Natural killer cell (primary cell): ENCODE results near the gene FAM171A1. TPM values are rescaled to one million over a fixed set of nuclear protein-coding genes. Genes with fewer than 3 reads are reported as not detected.

Experiments used
- ATAC-seq, 3 donors: fragments of 150-1000 bp in 2 of 3; fragments of 200-7000 bp in 1 of 3; cut with Tn5 transposase; 1 replicate in 1 of 3; 2 replicates in 2 of 3; pipeline ENCODE4 v1.10.0; 2021; ENCODE audit warnings: mild to moderate bottlenecking in 2 of 3, moderate library complexity in 2 of 3
- DNase-seq, 2 donors: peaks; one replicate each; pipeline versions ENCODE4 v3.0.0 to v3.0.0-alpha.2; 2013 to 2021; ENCODE audit warnings: mixed read lengths in 1 of 2
- H3K27ac ChIP-seq: one replicate; pipeline ENCODE4 v1.5.1; 2013; ENCODE audit warnings: mild to moderate bottlenecking, low read length
- H3K27me3 ChIP-seq: one replicate; pipeline ENCODE4 v1.6.1; 2013; ENCODE audit warnings: low read length; ENCODE audit not compliant: control insufficient read depth, insufficient read depth
- H3K36me3 ChIP-seq: one replicate; pipeline ENCODE4 v1.6.1; 2013; ENCODE audit warnings: low read length; ENCODE audit not compliant: control insufficient read depth, insufficient read depth
- H3K4me1 ChIP-seq: one replicate; pipeline ENCODE4 v1.6.1; 2013; ENCODE audit warnings: low read length; ENCODE audit not compliant: control insufficient read depth, insufficient read depth
- H3K4me3 ChIP-seq: one replicate; pipeline ENCODE4 v1.5.1; 2013; ENCODE audit warnings: low read length
- H3K9me3 ChIP-seq: one replicate; pipeline ENCODE4 v1.6.1; 2013; ENCODE audit warnings: low read length; ENCODE audit not compliant: control insufficient read depth, insufficient read depth
- H3K27ac Mint-ChIP-seq, 2 donors: one replicate each; pipeline ENCODE4 v1.8.0; 2022; ENCODE audit warnings: mild to moderate bottlenecking in 2 of 2, mixed read lengths in 2 of 2, moderate library complexity in 1 of 2
- H3K27me3 Mint-ChIP-seq, 2 donors: one replicate each; pipeline ENCODE4 v1.8.0; 2022; ENCODE audit warnings: low read depth in 2 of 2, mixed read lengths in 2 of 2
- H3K36me3 Mint-ChIP-seq: one replicate; pipeline ENCODE4 v1.8.0; 2022; ENCODE audit warnings: mixed read lengths
- H3K4me1 Mint-ChIP-seq, 2 donors: one replicate each; pipeline ENCODE4 v1.8.0; 2022; ENCODE audit warnings: mixed read lengths in 2 of 2
- H3K4me3 Mint-ChIP-seq: one replicate; pipeline ENCODE4 v1.8.0; 2022; ENCODE audit warnings: mild to moderate bottlenecking, moderate library complexity, mixed read lengths
- H3K9me3 Mint-ChIP-seq, 2 donors: one replicate each; pipeline ENCODE4 v1.8.0; 2022; ENCODE audit warnings: mixed read lengths in 2 of 2
- CTCF ChIP-seq: fragments of 200-600 bp; IDR thresholded peaks from one replicate; pipeline ENCODE4 v1.8.0; 2022; ENCODE audit warnings: antibody characterized with exemption
- WGBS: methylation state at CpG from one replicate; pipeline ENCODE4 v1.1.7; 2013; ENCODE audit warnings: missing lambda C conversion rate; ENCODE audit not compliant: insufficient coverage; 5-methylcytosine and 5-hydroxymethylcytosine counted together
- intact Hi-C: fragments of 100-400 bp; cut with micrococcal nuclease; formaldehyde crosslinking; loops from one replicate; pipeline ENCODE4 v1.14.2; 2022
- total RNA-seq, 4 donors: library from RNA; stranded (reverse); fragments of 120-200 nt in 1 of 4; gene quantifications; one replicate each; pipeline versions ENCODE4 v1.2.3 to v1.2.4, GENCODE V29; 2013 to 2022

The FAM171A1 gene
- total RNA-seq, 3 donors from 2014 or later (not counting 1 experiment from before 2014, with no cell fraction given), result 0.99 to 2.3 (median 1.6) TPM

GRCh38 chr10:15316145-15316544 is 54.9 kb downstream of the FAM171A1 start:
- no peak for DNase-seq
- Histone ChIP-seq H3K9me3 (no peaks in the 10 kb centered on the region), H3K4me1 (no peaks in the 10 kb centered on the region), H3K36me3 (no peaks in the 10 kb centered on the region), H3K27me3 (no peaks in the 10 kb centered on the region), H3K27ac (no peak overlapping the region), H3K4me3 (no peak overlapping the region)
- H3K27me3 Mint-ChIP-seq, result peaks cover 11 to 19% of the 10 kb centered on the region in 2 donors
- intact Hi-C loops, result no loop called here
- H3K4me1 Mint-ChIP-seq, result peaks cover 4 to 6% of the 10 kb centered on the region in 2 donors
- no peak for ATAC-seq
- TF ChIP-seq CTCF, result no peak
- no peak overlapping the region for H3K4me3 Mint-ChIP-seq
- H3K36me3 Mint-ChIP-seq, result no peaks in the 10 kb centered on the region
- H3K9me3 Mint-ChIP-seq, result no peaks in the 10 kb centered on the region
- no peak overlapping the region for H3K27ac Mint-ChIP-seq
- 95% methylated on average over 9 of the region's 9 CpGs for WGBS

- Mint-ChIP-seq H3K27me3 (peaks cover 11 to 19% of the 10 kb centered on the region in 2 donors), H3K9me3 (no peaks in the 10 kb centered on the region), H3K4me1 (peaks cover 4 to 6% of the 10 kb centered on the region in 2 donors), H3K36me3 (no peaks in the 10 kb centered on the region), H3K27ac (no peak overlapping the region), H3K4me3 (no peak overlapping the region)
- Histone ChIP-seq H3K27me3 (no peaks in the 10 kb centered on the region), H3K9me3 (no peaks in the 10 kb centered on the region), H3K4me3 (no peak overlapping the region), H3K36me3 (no peaks in the 10 kb centered on the region), H3K27ac (no peak overlapping the region), H3K4me1 (no peaks in the 10 kb centered on the region)
- ATAC-seq, result no peak
- intact Hi-C loops, result no loop called here
- 89% methylated on average over 7 of the region's 8 CpGs for WGBS
- DNase-seq, result no peak
- TF ChIP-seq CTCF, result no peak
These were observed 55.8 kb downstream of the FAM171A1 start for GRCh38 chr10:15315286-15315685.

- Mint-ChIP-seq H3K4me1 (peaks cover 4 to 6% of the 10 kb centered on the region in 2 donors), H3K9me3 (no peaks in the 10 kb centered on the region), H3K27me3 (peaks cover 11 to 19% of the 10 kb centered on the region in 2 donors), H3K27ac (no peak overlapping the region), H3K4me3 (no peak overlapping the region), H3K36me3 (no peaks in the 10 kb centered on the region)
- no peak for TF ChIP-seq CTCF
- no peak overlapping the region for H3K4me3 ChIP-seq
- no peak overlapping the region for H3K27ac ChIP-seq
- no peaks in the 10 kb centered on the region for H3K27me3 ChIP-seq
- ATAC-seq (no peak), DNase-seq (no peak)
- 94% methylated on average over 15 of the region's 17 CpGs for WGBS
- no peaks in the 10 kb centered on the region for H3K36me3 ChIP-seq
- intact Hi-C loops, result no loop called here
- no peaks in the 10 kb centered on the region for H3K4me1 ChIP-seq
- H3K9me3 ChIP-seq, result no peaks in the 10 kb centered on the region
These were observed 56.5 kb downstream of the FAM171A1 start for GRCh38 chr10:15314482-15315045.

- H3K4me1 ChIP-seq, result no peaks in the 10 kb centered on the region
- H3K27ac ChIP-seq, result no peak overlapping the region
- H3K36me3 ChIP-seq, result no peaks in the 10 kb centered on the region
- no peaks in the 10 kb centered on the region for H3K9me3 ChIP-seq
- no peak overlapping the region for H3K4me3 Mint-ChIP-seq
- 17% methylated on average over 11 of the region's 13 CpGs for WGBS
- DNase-seq, result no peak
- peaks cover 11 to 19% of the 10 kb centered on the region in 2 donors for H3K27me3 Mint-ChIP-seq
- no peak for TF ChIP-seq CTCF
- no peaks in the 10 kb centered on the region for H3K9me3 Mint-ChIP-seq
- peaks cover 4 to 6% of the 10 kb centered on the region in 2 donors for H3K4me1 Mint-ChIP-seq
- H3K27me3 ChIP-seq, result no peaks in the 10 kb centered on the region
- intact Hi-C loops, result no loop called here
- ATAC-seq, result no peak
- H3K4me3 ChIP-seq, result no peak overlapping the region
- no peaks in the 10 kb centered on the region for H3K36me3 Mint-ChIP-seq
- no peak overlapping the region for H3K27ac Mint-ChIP-seq
These were observed 57.2 kb downstream of the FAM171A1 start for GRCh38 chr10:15313843-15314242.
